Mesodermal cell (in vitro differentiated cells): ENCODE data around the gene ZNF765.
"Not testable (repeated sequence)": the region's sequence is repeated elsewhere in the genome, so short reads cannot be mapped to it uniquely, and the experiment has no call there.

Experiments
- H3K27ac ChIP-seq: 2 replicates; pipeline ENCODE4 v1.7.0; 2013; ENCODE audit warnings: mild to moderate bottlenecking, low read depth, low read length, moderate library complexity; ENCODE audit not compliant: severe bottlenecking
- H3K36me3 ChIP-seq: 2 replicates; pipeline ENCODE4 v1.7.1; 2013; ENCODE audit warnings: mild to moderate bottlenecking, low read length, moderate library complexity; ENCODE audit not compliant: control insufficient read depth, insufficient read depth
- H3K4me1 ChIP-seq: one replicate; pipeline ENCODE4 v1.7.1; 2013; ENCODE audit warnings: mild to moderate bottlenecking, low read length; ENCODE audit not compliant: insufficient read depth, control insufficient read depth, poor library complexity, severe bottlenecking
- H3K4me3 ChIP-seq: 2 replicates; pipeline ENCODE4 v1.7.0; 2013; ENCODE audit warnings: low read length, control low read depth, mild to moderate bottlenecking; ENCODE audit not compliant: insufficient read depth, poor library complexity, severe bottlenecking; ENCODE audit errors: extremely low read depth
- H3K9me3 ChIP-seq: 2 replicates; pipeline ENCODE4 v1.7.1; 2013; ENCODE audit warnings: mild to moderate bottlenecking, low read length, moderate library complexity; ENCODE audit not compliant: control insufficient read depth
- WGBS, 2 experiments: methylation state at CpG; one replicate each; pipeline ENCODE4 v1.1.5; 2013; ENCODE audit warnings: missing lambda C conversion rate in 2 of 2; ENCODE audit not compliant: insufficient coverage in 2 of 2; 5-methylcytosine and 5-hydroxymethylcytosine counted together

Gene ZNF765

DNA sequence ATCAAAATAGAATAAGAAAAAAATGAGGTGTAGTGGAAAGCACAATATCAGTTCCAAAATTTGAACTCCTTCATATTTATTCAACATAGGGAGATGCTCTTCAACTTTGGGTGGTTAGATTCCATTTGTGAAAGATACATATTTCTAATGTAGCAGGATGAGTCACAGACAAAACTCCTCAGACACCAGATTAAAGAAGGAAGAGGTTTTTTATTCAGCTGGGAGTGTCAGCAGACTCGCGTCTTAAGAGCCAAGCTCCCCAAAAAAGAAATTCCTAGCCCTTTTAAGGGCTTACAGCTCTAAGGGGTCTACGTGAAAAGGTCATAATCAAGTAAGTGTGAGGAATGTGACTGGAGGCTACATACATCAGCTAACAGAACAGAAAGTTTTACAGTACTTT is 6.8 kb upstream of the ZNF765 start:
- WGBS, 2 experiments = no CpG with 5 or more reads among the region's 3 CpGs
- Histone ChIP-seq H3K4me3 (no peak overlapping the region), H3K9me3 (peaks cover 43% of the 10 kb centered on the region), H3K27ac (no peak overlapping the region), H3K4me1 (no peaks in the 10 kb centered on the region), H3K36me3 (peaks cover 17% of the 10 kb centered on the region)

GRCh38 chr19:53388904-53389303 is 6.0 kb upstream of the ZNF765 start:
- no peaks in the 10 kb centered on the region for H3K4me1 ChIP-seq
- peaks cover 15% of the 10 kb centered on the region for H3K36me3 ChIP-seq
- WGBS, 2 experiments = 87 to 90% methylated on average over 4 of the region's 5 CpGs
- no peak overlapping the region for H3K4me3 ChIP-seq
- H3K9me3 ChIP-seq = peaks cover 35% of the 10 kb centered on the region
- H3K27ac ChIP-seq = no peak overlapping the region

- Histone ChIP-seq H3K27ac (no peak overlapping the region), H3K36me3 (peaks cover 15% of the 10 kb centered on the region), H3K4me3 (no peak overlapping the region), H3K9me3 (peaks cover 29% of the 10 kb centered on the region), H3K4me1 (no peaks in the 10 kb centered on the region)
- 93 to 94% methylated on average over 7 to 8 of the region's 8 CpGs for WGBS, 2 experiments
Observed at GRCh38 chr19:53389571-53389970, 5.4 kb upstream of the ZNF765 start.

GRCh38 chr19:53389978-53390377 is 5.0 kb upstream of the ZNF765 start:
- Histone ChIP-seq H3K9me3 (peaks cover 26% of the 10 kb centered on the region), H3K27ac (no peak overlapping the region), H3K36me3 (peaks cover 13% of the 10 kb centered on the region), H3K4me3 (no peak overlapping the region), H3K4me1 (no peaks in the 10 kb centered on the region)
- 93 to 97% methylated on average over 8 to 20 of the region's 22 CpGs for WGBS, 2 experiments

DNA sequence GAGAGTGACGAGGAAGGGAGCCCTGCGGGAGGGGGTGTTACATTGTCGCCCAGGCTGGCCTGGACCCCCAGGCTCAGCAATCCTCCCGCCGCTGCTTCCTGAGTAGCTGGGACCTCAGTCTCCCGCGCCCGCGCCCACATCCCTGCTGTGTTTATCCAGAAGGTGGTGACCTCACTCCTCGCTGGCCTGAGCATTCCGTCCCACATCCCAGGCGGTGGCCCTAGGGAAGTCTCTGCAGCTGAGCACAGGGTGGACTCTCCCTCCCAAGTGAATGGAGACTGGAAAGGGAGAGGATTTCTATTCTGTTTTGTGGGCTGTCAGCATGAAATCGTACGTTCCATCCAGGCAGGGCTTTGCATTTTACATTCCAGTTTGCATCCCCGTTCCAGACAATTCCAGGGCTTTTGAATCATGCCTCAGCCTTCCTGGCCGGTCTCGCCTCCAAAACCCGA is 401 bp upstream of the ZNF765 start:
- WGBS, 2 experiments = 10 to 11% methylated on average over 12 to 15 of the region's 18 CpGs

DNA sequence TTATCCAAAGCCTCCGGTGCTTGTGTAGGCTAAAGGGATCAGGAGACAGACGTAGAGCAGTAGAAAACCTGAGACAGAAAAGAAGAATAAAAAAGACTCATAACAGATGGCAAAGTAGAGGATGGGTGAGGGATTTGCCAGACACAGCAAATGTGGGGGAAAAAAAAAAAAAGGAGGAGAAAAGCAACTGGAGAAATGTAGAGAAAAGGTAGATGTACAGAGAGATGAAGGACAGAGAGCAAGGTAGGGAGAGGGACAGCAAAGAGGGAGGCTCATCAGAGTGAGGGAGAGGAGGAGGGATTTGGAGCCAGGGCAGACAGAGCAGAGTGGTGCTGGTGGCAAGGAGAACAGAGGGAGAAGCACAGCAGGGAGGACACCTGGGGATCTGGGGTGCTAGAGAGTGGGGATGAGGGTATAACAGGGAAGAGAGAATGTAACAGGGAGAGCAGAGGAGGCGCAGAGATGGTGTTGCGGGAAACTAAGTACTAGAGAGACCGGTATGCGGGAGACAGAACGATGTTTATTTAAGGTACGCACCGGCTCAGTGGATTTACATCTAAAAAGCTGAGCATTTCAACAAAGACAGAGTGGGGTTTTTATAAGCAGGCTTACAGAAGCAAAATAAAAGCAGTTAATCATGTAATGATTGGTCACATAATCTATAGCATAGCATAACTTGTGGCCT is 1.0 kb downstream of the ZNF765 start:
- Histone ChIP-seq H3K4me3 (peak overlapping the region; percentile 77), H3K36me3 (peaks cover 32% of the 10 kb centered on the region)
- H3K9me3 ChIP-seq, H3K4me1 ChIP-seq, H3K27ac ChIP-seq: not testable (repeated sequence)
- WGBS, 2 experiments = 5 to 9% methylated on average over 8 to 9 of the region's 9 CpGs

More for the DNA sequence above, 401 bp upstream of the ZNF765 start:
- H3K4me3 ChIP-seq = peak overlapping the region; percentile 77
- H3K4me1 ChIP-seq = peaks cover 3% of the 10 kb centered on the region
- H3K9me3 ChIP-seq = peaks cover 12% of the 10 kb centered on the region
- peaks cover 19% of the 10 kb centered on the region for H3K36me3 ChIP-seq
- H3K27ac ChIP-seq = peak overlapping the region; percentile 96

DNA sequence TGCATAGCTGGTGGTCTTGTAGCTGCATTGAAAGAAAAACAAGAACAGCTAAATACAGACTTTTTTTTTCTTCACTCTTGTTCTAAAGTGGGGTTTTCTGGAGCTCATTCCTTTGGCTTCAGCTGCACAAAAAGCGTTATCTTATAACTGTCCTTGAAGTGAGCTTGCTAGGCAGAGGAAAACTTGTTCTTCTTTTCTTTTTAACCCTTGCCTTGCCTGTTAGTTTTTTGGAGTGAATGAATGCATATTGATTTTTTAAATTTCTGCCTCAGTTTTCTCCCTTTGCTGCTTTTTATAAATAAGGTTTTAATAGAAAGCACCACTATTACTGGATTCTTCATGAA is 1.5 kb downstream of the ZNF765 start:
- peaks cover 37% of the 10 kb centered on the region for H3K36me3 ChIP-seq
- H3K4me1 ChIP-seq = peaks cover 9% of the 10 kb centered on the region
- peak overlapping the region; percentile 77 for H3K4me3 ChIP-seq
- 20 to 57% methylated on average over 1 of the region's 1 CpG for WGBS, 2 experiments
- H3K27ac ChIP-seq = no peak overlapping the region
- no peaks in the 10 kb centered on the region for H3K9me3 ChIP-seq

DNA sequence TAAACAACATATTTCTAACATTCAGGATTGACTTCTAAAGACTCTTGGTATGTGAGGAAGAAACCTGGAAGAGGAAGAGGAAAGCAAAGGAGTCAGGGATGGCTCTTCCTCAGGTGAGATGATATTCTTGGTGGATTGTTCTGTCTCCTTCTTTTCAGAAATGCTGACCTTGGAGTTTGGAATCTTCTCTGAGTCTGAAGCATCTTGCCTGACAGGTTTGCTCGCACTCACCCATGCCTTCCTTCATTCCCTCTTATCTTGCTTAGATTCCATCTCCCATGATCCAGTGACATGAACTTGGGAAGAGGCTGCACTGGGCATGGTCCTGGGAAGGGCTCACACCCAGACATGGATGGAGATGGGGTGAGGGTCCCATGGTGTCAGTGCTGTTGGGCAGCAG is 3.0 kb downstream of the ZNF765 start:
- H3K36me3 ChIP-seq = peaks cover 48% of the 10 kb centered on the region
- not testable (repeated sequence) for H3K4me1 ChIP-seq, H3K27ac ChIP-seq, H3K4me3 ChIP-seq, H3K9me3 ChIP-seq
- WGBS, 2 experiments = no CpG with 5 or more reads among the region's 1 CpG

- Histone ChIP-seq H3K4me3 (no peak overlapping the region), H3K9me3 (peaks cover 63% of the 10 kb centered on the region), H3K4me1 (no peaks in the 10 kb centered on the region), H3K36me3 (peaks cover 83% of the 10 kb centered on the region), H3K27ac (no peak overlapping the region)
- 92 to 93% methylated on average over 2 to 3 of the region's 7 CpGs for WGBS, 2 experiments
Observed at GRCh38 chr19:53409505-53410204, 14.7 kb downstream of the ZNF765 start.

DNA sequence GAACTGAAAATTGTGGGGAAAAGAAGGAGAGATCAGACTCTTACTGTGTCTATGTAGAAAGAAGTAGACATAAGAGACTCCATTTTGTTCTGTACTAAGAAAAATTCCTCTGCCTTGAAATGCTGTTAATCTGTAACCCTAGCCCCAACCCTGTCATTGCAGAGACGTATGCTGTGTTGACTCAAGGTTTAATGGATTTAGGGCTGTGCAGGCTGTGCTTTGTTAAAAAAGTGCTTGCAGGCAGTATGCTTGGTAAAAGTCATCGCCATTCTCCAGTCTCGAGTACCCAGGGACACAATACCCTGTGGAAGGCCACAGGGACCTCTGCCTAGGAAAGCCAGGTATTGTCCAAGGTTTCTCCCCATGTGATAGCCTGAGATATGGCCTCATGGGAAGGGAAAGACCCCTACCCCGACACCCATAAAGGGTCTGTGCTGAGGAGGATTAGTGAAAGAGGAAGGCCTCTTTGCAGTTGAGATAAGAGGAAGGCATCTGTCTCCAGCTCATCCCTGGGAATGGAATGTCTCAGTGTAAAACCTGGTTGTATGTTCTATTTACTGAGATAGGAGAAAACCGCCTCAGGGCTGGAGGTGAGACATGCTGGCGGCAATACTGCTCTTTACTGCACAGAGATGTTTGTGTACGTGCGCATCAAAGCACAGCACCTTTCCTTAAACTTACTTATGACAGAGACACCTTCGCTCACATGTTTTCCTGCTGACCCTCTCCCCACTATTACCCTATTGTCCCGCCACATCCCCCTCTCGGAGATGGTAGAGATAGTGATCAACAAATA is 25.8 kb downstream of the ZNF765 start:
- not testable (repeated sequence) for H3K4me3 ChIP-seq, H3K4me1 ChIP-seq, H3K36me3 ChIP-seq, H3K9me3 ChIP-seq
- peak overlapping the region; percentile 71 for H3K27ac ChIP-seq
- 79 to 91% methylated on average over 6 to 7 of the region's 11 CpGs for WGBS, 2 experiments
